IPS DF 19.7 (cell line): ENCODE measurements around the gene ZNF484.
"Not testable (repeated sequence)": the region's sequence is repeated elsewhere in the genome, so short reads cannot be mapped to it uniquely, and the experiment has no call there.

Experiments used
- DNase-seq: peaks from one replicate; pipeline ENCODE4 v3.0.0-alpha.2; 2013; ENCODE audit warnings: low read depth, low spot score

Gene ZNF484

DNA sequence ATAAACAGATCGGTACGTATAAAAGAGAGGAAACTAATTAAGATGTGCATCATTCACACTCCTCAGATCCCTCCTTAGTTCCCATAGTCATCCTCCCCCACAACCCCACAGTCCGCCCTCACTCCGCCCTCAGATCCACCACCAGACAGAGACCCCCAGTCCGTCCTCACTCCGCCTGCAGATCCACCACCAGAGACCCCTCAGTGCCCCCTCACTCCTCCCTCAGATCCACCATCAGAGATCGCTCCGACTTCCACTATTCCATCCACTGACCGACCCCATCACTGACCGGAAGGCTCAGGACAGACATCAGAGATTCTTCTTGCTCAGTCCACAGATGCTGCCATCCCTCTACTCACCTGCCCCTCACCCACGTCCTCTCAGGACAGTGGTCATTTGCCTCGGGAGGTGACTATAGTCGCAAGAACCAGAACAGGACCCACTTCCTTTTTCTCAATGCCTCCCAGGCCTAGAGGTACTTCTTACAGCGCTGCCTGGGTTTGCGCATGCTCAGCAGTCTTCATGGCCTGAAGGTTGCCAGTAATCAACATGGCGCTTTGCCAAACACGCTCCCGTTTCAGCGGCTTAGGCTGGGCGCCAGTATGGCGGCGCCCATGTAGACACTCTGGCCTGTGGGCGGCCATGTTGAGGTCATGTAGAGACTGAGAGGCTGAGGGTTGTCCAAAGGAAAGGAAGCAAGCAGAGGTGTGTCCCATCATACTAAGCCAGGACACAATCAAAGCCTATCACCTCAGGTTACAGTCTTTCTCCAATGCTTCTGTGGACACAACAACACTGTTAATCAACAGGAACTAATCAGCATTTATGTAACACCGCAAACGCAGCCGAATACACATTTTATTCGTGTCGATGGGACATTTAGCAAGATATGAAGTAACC, at the start of gene ZNF484:
Gene ZNF484, minus strand, starts transcription at position 508 of the 900 bp plus-strand sequence. CDS start 3,009 bp downstream, outside the sequence.
- DNase-seq: peak; percentile 95

DNA sequence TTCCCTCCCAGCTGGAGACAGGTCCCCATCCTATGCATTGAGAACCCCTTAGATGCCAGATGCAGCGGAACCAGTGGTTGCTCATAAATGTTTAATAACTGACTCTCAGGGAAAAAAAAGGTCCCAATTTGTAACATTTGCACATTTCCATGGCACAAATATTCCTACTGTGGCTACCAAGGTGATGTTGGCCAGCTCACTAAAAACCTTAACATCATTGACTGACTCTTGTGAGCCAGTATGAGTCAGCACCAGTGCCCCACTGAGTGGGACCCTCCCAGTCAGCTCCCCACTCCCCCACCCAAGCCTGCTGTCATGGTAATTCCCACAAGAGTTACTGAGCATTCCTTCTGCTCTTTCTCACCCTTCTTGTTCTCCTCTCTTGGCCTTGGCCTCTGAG, 42.6 kb upstream of the ZNF484 start:
- DNase-seq: no peak

DNA sequence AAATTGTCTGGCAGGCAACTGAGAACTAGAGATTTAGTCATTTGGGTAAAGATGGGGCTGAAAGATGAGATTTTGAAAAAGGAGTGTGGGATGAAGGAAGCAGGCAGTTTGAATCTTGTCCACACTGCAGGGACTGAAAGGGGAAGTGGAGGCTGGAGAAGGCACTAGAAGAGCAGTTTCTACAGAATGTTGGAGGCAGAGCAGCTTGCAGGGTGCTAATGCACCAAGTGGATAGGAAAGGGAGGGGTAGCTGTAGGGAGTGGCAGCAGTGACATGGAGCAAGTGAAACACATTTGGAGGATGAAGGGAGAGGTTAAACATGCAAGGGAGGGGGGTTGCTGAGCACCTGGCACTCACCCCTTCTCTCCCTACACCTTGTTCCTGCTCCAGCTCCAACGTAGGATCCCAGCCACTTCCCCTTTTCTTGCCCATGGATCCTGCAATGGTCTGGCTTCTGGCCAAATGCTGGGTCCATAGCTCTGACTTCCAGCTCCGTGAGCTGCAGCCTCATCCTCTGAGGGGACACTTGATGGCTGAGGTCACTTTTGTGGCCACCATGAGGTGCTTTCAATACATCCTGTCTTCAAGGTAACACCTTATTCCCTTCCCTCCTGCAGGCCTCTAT, 39.5 kb upstream of the ZNF484 start:
- DNase-seq: no peak

GRCh38 chr9:92911511-92912475, 34.0 kb upstream of the ZNF484 start:
- no peak for DNase-seq

- DNase-seq: not testable (repeated sequence)
These were observed 27.3 kb upstream of the ZNF484 start for GRCh38 chr9:92905137-92905536.

DNA sequence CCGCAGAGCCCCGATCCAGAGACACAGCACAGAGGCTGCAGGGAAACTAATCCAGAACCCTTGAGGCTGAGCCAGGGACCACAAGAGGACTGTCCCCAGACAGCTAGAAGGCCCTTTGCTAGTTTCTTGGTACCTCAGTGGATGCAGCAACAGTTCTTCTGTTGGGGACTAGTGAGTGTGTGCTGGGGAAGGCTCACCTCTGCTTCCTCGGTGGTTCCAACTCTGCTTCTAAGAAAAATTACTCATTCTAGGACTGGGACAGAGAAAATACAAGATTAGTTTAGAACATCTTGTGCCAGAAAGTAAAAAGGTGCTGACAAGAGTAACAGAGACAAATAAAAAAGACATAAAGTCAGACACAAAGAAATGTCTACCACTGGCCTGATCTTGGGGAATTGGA, 19.5 kb upstream of the ZNF484 start:
- DNase-seq: no peak

DNA sequence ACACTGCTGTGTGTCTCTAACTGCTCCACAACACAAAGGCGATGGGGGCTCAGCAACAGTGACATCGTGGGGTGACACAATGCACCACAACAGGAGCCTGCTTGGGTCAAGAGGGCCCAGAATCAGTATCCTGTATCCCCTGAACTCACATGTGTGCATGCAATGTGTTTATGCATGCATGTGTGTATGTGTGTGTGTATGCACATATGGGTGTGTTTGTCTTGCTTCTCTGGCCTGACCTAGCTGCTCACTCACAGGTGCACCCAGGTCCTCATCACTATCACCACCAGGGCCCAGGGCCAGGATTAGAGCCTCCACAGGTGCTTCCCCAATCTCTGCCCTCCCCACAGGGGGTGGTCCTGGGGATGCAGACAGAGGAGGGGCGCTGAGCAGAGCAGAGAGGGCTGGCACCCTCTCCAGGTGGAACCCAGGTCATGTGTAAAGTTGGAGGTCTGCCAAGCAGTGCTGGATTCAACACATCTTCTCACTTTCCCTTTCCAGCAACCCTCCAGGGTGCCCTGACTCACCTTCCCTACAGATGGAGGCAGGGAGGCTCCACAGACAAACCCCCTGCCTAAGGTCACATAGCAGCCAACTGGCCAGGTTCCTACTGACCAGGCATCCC, 18.1 kb upstream of the ZNF484 start:
- DNase-seq: no peak

GRCh38 chr9:92894711-92895362, 17.0 kb upstream of the ZNF484 start:
- no peak for DNase-seq

DNA sequence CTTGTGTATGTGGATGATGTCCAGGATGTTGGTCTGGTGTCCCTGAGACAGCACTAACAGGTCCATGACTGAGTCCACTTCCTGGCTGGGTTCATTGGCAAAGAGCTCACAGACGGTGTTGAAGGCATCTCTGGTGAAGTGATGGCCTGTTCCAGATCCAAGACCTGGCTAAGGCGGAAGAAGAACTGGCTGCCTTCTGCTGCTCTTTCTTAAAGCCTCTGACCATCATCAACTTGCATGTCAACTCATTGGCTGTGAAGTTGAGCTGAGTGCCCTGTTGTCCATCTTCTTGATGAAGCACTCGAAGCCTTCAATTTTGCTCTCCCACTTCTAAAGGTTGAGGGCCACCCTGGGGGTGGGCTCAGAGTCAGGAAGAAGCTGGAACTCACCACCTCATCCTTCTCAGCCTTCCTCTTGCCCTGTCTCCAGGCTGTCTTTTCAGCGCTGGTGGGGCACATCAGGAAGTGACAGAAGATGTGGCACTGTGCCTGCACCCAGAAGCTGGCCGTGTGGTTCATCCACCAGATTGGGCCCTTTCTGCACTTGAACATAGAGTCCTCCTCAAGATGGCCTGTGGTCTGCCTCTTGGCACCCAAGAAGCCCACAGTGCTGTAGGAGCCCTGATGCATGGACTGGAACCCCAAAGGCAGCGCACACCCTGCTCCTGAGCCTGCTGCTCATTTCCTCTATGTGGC, 16.2 kb upstream of the ZNF484 start:
- DNase-seq: not testable (repeated sequence)

DNA sequence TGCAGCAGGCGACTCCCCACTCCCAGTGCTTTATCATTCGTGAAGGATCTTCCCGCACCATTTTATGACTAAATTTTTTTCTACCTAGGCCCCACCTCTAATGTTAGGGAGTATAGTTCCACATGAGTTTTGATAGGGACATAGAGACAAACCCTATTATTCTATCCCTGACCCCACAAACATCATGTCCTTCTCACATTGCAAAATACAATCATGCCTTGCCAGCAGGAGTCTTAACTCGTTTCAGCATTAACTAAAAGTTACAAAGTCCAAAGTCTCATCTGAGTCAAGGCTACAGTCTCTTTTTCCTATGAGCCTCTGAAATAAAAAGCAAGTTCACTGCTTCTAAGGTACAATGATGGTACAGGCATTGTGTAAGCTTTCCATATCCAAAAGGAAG, 14.4 kb upstream of the ZNF484 start:
- not testable (repeated sequence) for DNase-seq

DNA sequence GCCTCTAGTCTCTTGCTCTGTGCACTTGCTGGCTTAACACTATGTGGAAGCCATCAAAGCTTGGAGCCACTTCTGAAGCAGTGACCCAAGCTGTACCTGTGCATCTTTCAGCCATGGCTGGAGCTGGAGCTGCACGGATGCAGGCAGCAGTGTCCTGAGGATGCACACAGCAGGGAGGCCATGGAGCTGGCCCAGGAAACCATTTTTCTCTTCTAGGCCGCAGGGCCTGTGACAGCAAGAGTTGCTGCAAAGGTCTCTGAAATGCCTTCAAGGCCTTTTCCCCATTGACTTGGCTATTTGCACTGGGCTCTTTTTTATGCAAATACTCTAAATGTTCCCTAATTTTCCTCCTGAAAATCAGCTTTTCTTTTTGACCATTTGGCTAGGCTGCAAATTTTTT, 12.9 kb upstream of the ZNF484 start:
- DNase-seq: no peak

DNA sequence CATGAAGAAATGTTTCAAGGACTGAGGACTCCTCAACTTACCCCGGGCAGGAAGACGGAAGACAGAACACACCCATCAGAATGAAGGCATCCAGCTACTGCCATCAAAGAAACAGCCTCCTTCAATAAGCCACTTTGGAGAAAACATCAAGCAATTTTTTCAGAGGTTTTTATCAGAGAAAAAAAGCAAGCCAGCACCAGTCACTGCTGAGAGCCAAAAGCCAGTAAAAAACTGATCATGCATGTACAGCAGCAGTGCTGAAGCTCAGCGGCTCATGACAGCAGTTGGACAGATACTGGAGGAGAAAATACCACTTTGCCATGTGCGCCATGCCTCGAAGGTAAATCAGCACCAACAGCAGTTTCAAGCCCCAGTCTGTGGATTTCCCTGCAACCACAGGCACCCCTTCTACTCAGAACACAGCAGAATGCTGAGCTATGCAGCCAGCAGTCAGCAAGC, 10.1 kb upstream of the ZNF484 start:
- no peak for DNase-seq

DNA sequence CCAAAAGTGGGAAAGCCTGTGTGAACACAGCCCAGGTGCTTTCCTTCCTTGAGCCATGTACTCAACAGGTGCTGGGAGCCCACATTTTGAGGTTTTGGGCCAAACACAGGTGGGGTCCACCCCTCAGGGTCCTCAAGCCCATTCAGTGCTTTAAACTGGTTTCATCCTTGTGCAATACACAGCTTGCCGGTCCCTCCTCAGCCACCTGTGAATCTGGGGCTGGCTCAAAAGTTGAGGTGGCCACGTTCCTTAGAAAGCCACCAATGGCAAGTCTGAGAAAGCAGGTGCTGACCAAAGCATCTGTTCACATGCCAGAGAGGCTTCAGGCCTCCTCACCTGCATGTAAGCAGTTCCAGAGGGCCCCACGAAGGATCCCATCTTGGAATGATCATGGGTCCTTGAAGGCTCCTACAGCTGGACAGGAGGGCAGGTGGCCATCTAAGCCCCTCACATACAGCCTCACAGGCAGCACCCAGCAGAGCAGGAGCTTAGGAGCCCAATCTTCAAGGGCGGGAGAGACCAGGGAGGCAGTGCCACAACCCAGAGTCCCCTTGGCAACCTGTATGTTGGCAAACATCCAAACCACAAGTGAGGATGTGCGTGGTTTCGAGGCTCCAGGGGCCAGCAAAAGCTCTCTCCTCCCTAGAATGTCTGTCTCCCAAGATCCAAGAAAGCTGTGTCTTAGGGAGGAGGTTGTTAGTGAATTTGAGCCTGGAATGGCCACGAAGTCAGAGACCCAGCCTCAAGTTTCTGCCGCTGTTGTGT, 9.2 kb upstream of the ZNF484 start:
- DNase-seq: not testable (repeated sequence)

DNA sequence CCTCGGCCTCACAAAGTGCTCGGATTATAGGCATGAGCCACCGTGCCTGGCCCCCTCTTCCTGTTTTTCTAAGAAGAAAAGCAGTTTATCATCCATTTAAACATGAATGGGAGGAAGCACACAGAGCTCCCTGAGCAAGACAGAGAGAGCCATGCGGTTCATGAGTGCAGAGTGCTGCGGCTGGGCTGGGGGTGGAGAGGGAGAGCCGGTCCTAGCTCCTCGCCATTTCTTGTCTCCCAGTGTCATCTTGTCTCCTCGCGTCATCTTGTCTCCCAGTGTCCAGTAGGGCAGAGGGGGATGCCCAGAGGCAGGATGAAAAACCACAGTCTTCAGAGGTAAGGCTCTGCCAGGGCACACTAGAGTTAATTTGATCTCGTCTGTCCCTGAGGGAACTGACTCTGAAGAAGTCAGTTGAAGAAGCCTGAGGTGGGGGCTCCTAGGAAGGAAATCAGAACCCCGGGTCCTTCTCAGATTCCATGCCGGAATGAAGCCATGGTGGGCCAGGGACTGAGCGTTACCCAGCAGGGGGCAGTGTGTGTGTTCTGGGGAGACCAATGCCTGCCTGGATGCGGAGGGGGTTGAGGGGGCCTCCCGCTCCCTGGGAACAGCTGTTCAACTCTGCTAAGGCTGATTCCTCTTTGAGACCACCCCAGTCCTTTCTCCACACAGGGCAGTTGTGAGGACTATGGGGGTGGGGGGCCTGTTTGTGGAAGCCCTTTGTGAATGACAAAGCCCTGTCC, 6.0 kb upstream of the ZNF484 start:
- not testable (repeated sequence) for DNase-seq

- DNase-seq: peak; percentile 35
These were observed 4.4 kb upstream of the ZNF484 start for GRCh38 chr9:92882276-92882675.

DNA sequence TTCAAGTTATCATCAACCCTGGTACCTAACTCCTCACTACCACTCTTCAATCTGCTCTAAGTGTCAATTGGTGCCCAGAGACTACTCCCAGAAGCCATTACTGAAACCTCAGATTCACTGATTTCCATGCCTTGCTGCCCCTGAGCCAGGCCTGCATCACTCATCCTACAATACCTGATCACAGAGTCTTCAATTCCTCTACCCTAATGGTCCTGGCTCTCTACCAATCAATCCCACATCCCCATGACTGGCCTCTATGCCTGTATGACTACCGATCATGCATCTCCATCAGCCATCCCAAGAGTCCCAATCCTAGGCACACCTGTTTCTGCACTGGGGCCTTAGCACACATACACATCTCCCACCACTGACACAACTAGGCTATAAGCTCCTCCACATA, 2.5 kb downstream of the ZNF484 start:
- no peak for DNase-seq

DNA sequence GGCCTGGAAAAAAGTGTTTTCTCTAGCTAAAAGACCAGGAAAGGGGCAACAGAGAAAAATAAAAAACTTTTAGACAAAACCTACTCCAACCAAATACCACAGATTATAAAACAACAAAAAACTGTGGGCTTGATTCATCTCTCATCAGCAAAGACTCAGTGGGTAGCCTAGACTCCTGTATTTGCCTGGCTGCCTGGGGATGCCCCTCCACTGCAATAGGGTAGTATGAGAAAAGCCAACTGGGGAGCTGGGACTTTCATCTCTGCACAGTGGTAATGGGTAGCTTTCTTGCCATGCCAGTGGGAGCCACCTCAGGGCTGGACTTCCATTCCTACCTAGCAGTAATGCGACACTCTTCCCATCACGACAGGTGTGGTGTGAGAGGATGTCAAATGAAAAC, 7.5 kb downstream of the ZNF484 start:
- DNase-seq: no peak

DNA sequence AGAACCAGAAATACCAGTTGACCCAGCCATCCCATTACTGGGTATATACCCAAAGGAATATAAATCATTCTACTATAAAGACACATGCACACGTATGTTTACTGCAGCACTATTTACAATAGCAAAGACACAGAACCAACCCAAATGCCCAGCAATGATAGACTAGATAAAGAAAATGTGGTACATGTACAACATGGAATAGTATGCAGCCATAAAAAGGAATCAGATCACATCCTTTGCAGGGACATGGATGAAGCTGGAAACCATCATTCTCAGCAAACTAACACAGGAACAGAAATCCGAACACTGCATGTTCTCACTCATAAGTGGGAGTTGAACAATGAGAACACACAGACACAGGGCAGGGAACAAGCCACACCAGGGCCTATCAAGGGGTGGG, 11.2 kb downstream of the ZNF484 start:
- DNase-seq: not testable (repeated sequence)

DNA sequence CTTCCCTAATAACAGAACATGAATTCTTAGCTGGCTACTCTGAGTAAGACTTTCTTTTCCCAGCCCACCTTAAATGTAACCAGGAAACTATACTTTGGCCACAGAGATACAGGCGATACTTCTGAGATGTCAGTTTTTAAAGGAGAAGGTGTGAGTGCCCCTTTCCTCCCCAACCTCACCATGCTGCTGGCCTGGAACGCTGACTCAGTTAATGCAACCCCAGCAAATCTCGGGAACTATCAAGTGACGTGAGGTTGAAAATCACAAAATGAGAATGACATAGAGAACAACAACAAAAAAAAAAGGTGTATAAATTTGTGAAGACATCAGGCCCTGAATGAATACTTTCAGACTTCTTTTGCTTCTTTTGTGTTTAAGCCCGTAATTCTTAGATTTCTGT, 13.7 kb downstream of the ZNF484 start:
- DNase-seq: no peak
